Measurements from ENCODE around the gene COL5A1.

The COL5A1 gene

GRCh38 chr9:134719331-134719730 is 77.7 kb downstream of the COL5A1 start:
- Histone ChIP-seq H3K4me1 (ENCODE audit: insufficient read depth, low read length) (no peaks in the 10 kb centered on the region), H3K9me3 (ENCODE audit: control insufficient read depth, insufficient read depth, low read length) (no peaks in the 10 kb centered on the region), H3K36me3 (ENCODE audit: insufficient read depth, low read length) (no peaks in the 10 kb centered on the region), H3K9ac (ENCODE audit: low read depth, low read length) (no peak overlapping the region)

DNA sequence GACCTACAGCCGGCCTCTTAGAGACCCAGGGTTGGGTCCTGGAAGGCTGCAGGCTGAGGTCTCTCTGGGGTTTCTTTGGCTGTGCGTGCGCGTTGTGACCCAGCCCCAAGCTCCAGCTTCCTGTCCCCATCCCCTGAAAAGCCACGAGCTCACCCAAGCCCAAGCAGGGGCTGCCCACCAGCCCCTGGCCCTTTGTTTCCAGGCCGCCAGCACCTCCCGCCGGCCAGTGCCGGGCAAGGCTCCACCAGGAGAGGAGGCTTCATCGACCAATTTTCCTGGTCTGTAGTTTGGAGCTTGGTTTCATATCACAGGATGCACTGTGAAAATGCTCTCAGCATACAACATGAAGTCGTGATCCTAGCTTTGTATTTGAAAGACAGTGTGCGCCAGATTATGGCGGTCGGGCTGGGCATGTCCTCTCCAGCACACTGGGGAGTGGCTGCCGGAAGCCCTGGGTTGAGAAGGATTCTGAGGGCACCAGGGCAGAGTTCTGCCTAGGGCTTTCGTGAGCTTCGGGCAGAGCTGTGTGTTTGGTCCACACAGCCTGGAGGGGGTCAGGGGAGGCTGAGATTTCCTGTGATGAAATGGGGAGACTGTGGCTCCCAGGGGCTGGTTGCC is 78.6 kb downstream of the COL5A1 start:
- Histone ChIP-seq H3K9ac (ENCODE audit: low read depth, low read length) (no peak overlapping the region), H3K9me3 (ENCODE audit: control insufficient read depth, insufficient read depth, low read length) (no peaks in the 10 kb centered on the region), H3K36me3 (ENCODE audit: insufficient read depth, low read length) (no peaks in the 10 kb centered on the region), H3K4me1 (ENCODE audit: insufficient read depth, low read length) (no peaks in the 10 kb centered on the region)

DNA sequence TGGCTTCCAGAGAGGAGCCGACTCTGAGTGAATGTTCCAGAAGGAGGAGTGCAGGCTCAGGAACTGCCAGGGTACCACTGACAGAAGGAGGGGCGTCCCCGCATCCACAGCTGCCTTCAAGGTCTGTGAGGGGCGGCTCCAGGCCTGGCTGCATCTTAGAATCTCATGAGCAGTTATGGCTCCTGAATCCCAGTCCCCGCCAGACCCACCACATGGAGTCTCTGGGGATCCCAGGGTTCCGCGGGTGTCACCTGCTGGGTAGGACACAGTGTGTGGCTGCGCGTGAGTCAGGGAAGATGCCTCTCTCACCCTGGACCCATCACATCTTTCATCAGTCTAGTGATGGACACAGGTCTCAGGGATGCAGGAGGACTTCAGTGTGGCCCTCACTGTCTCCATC is 79.2 kb downstream of the COL5A1 start:
- no peaks in the 10 kb centered on the region for H3K36me3 ChIP-seq (ENCODE audit: insufficient read depth, low read length)

GRCh38 chr9:134721344-134721743 is 79.7 kb downstream of the COL5A1 start:
- no peaks in the 10 kb centered on the region for H3K36me3 ChIP-seq (ENCODE audit: insufficient read depth, low read length)
- no peak overlapping the region for H3K9ac ChIP-seq (ENCODE audit: low read depth, low read length)
- H3K4me1 ChIP-seq (ENCODE audit: insufficient read depth, low read length), result no peaks in the 10 kb centered on the region
- no peaks in the 10 kb centered on the region for H3K9me3 ChIP-seq (ENCODE audit: control insufficient read depth, insufficient read depth, low read length)

More for the DNA sequence above, 79.2 kb downstream of the COL5A1 start:
- Histone ChIP-seq H3K9ac (ENCODE audit: low read depth, low read length) (no peak overlapping the region), H3K9me3 (ENCODE audit: control insufficient read depth, insufficient read depth, low read length) (no peaks in the 10 kb centered on the region), H3K4me1 (ENCODE audit: insufficient read depth, low read length) (no peaks in the 10 kb centered on the region)

DNA sequence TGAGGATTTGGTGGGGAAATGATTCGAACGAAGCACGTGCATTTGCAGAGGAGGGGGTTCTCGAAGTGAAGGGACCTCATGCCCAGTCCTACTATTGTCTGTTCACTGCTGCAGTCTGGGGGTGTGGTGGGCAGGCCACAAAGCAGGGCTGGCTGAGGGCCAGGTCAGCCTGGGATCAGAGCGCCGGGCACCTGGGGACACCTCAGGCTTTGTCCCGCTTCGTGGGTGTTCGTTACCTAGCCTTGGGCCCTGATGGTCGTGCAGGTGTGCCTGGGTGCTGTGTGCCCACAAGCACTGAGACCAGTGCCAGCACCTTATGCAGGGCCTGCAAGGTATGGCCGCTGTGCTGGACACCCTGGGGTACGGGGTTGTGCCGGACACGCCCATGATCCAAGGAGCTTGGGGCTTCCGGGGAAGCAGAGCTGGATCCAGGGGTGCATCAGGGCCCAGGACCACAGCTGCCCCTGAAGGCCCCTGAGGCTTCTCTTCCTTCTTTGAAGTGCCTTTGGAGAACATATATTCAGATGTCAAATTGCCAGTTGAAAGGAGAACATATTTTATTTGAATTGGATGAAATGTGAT is 80.6 kb downstream of the COL5A1 start:
- H3K9me3 ChIP-seq (ENCODE audit: control insufficient read depth, insufficient read depth, low read length), result no peaks in the 10 kb centered on the region
- no peak overlapping the region for H3K9ac ChIP-seq (ENCODE audit: low read depth, low read length)
- no peaks in the 10 kb centered on the region for H3K4me1 ChIP-seq (ENCODE audit: insufficient read depth, low read length)
- no peaks in the 10 kb centered on the region for H3K36me3 ChIP-seq (ENCODE audit: insufficient read depth, low read length)

GRCh38 chr9:134723037-134723436 is 81.4 kb downstream of the COL5A1 start:
- Histone ChIP-seq H3K9me3 (ENCODE audit: control insufficient read depth, insufficient read depth, low read length) (no peaks in the 10 kb centered on the region), H3K36me3 (ENCODE audit: insufficient read depth, low read length) (no peaks in the 10 kb centered on the region), H3K9ac (ENCODE audit: low read depth, low read length) (no peak overlapping the region), H3K4me1 (ENCODE audit: insufficient read depth, low read length) (no peaks in the 10 kb centered on the region)

DNA sequence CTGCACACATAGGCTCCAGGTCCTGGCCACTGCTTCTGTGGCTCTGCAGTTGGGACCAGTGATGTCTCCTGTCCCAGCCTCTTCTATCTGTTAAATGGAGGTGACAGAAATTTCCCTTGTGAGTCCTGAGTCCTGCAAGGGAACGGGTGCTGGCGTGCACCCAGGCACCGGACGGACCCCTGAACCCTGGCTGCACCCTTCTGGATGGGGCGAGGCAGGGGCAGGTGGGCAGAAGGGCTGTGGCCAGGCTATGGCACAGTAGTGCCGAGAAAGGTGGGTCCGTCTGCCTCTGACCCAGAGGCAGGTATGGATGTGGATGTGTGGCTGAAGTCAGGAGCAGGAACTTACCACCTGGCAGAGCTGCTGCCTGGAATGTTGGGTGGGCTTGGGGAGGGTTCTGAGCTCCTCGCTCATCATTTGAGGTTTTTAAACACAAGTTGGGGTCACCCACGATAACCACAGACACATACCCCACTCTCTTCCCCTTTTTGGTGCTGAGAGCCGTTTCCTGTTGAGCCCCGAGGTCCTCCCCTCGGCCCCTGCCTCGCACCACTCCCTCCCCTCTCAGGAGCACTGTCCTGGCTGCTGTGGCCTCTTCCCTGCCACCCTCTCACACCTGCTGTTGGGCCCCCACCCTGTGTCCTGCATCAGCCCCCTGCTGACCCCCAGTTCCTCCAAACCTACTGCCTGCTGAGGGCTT is 82.0 kb downstream of the COL5A1 start:
- no peaks in the 10 kb centered on the region for H3K4me1 ChIP-seq (ENCODE audit: insufficient read depth, low read length)
- H3K36me3 ChIP-seq (ENCODE audit: insufficient read depth, low read length), result no peaks in the 10 kb centered on the region
- no peak overlapping the region for H3K9ac ChIP-seq (ENCODE audit: low read depth, low read length)
- no peaks in the 10 kb centered on the region for H3K9me3 ChIP-seq (ENCODE audit: control insufficient read depth, insufficient read depth, low read length)

DNA sequence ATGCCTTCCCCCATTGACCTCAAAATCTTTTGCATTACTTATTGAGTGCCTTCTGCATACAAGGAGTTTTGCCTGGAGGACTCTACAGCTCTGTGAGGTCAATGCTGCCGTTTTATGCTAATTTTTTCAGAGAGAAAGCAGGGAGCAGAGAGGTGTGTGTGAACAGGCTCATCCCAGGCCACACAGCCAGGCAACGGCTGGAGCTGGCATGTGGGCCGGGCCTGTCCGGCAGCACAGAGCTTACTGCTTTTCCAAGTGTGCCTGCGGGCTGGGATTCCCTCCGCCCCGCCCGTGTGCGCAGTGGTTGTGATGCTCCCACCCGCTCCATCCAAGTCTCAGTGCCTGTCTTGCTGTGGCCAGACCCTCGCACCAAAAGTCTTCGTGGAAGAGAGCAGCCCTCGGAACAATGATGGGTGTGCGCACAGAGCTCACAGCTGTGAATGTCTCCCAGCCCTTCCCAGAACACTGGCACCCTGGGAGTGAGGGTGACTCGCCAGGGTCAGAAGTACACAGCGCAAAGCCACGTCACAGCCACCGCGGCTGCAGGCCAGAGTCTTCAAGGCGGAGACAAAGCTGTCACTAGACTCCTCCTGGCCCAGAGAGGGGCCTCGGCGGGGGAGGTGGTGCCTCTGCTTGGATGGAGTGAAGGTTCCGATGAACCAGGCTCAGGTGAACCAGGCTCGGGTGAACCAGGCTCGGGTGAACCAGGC is 82.8 kb downstream of the COL5A1 start:
- no peaks in the 10 kb centered on the region for H3K36me3 ChIP-seq (ENCODE audit: insufficient read depth, low read length)
- no peaks in the 10 kb centered on the region for H3K9me3 ChIP-seq (ENCODE audit: control insufficient read depth, insufficient read depth, low read length)
- H3K4me1 ChIP-seq (ENCODE audit: insufficient read depth, low read length), result no peaks in the 10 kb centered on the region
- no peak overlapping the region for H3K9ac ChIP-seq (ENCODE audit: low read depth, low read length)

GRCh38 chr9:134724912-134725604 is 83.5 kb downstream of the COL5A1 start:
- Histone ChIP-seq H3K9me3 (ENCODE audit: control insufficient read depth, insufficient read depth, low read length) (no peaks in the 10 kb centered on the region), H3K36me3 (ENCODE audit: insufficient read depth, low read length) (no peaks in the 10 kb centered on the region), H3K9ac (ENCODE audit: low read depth, low read length) (no peak overlapping the region), H3K4me1 (ENCODE audit: insufficient read depth, low read length) (no peaks in the 10 kb centered on the region)

- H3K4me1 ChIP-seq (ENCODE audit: insufficient read depth, low read length), result no peaks in the 10 kb centered on the region
- no peaks in the 10 kb centered on the region for H3K9me3 ChIP-seq (ENCODE audit: control insufficient read depth, insufficient read depth, low read length)
- H3K36me3 ChIP-seq (ENCODE audit: insufficient read depth, low read length), result no peaks in the 10 kb centered on the region
- no peak overlapping the region for H3K9ac ChIP-seq (ENCODE audit: low read depth, low read length)
Observed at GRCh38 chr9:134725605-134725940, 84.0 kb downstream of the COL5A1 start.

DNA sequence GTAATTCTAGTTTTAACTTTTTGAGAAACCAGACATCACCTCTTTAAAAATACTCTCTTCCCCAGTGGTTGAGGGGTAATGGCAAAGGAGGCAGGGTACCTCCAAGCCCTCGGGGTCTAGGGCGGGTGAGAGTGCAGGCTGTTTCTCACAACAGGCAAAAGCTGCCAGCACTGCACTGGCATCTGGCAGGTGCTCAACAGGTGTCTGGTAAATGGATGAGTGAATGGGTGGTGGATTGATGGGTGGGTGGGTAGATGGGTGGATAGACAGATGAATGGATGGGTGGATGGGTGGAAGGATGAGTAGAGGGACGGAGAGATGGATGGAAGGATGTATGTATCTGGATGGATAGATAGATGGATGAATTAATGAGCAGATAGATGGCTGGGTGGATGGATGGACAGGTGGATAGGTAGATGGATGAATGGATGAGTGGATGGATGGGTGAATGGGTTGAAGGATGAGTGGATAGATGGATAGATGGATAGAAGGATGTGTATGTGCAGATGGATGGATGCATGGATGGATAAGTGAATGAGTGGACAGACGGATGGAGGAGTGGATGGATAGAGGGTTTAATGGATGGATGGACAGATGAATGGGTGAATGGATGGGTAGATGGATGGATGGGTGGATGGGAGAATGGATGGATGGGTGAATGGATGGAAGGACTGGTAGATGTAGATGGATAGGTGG is 84.6 kb downstream of the COL5A1 start:
- Histone ChIP-seq H3K9me3 (ENCODE audit: control insufficient read depth, insufficient read depth, low read length) (no peaks in the 10 kb centered on the region), H3K36me3 (ENCODE audit: insufficient read depth, low read length) (no peaks in the 10 kb centered on the region), H3K9ac (ENCODE audit: low read depth, low read length) (no peak overlapping the region), H3K4me1 (ENCODE audit: insufficient read depth, low read length) (no peaks in the 10 kb centered on the region)

GRCh38 chr9:134726722-134727034 is 85.1 kb downstream of the COL5A1 start:
- Histone ChIP-seq H3K36me3 (ENCODE audit: insufficient read depth, low read length) (no peaks in the 10 kb centered on the region), H3K9me3 (ENCODE audit: control insufficient read depth, insufficient read depth, low read length) (no peaks in the 10 kb centered on the region), H3K4me1 (ENCODE audit: insufficient read depth, low read length) (no peaks in the 10 kb centered on the region), H3K9ac (ENCODE audit: low read depth, low read length) (no peak overlapping the region)

DNA sequence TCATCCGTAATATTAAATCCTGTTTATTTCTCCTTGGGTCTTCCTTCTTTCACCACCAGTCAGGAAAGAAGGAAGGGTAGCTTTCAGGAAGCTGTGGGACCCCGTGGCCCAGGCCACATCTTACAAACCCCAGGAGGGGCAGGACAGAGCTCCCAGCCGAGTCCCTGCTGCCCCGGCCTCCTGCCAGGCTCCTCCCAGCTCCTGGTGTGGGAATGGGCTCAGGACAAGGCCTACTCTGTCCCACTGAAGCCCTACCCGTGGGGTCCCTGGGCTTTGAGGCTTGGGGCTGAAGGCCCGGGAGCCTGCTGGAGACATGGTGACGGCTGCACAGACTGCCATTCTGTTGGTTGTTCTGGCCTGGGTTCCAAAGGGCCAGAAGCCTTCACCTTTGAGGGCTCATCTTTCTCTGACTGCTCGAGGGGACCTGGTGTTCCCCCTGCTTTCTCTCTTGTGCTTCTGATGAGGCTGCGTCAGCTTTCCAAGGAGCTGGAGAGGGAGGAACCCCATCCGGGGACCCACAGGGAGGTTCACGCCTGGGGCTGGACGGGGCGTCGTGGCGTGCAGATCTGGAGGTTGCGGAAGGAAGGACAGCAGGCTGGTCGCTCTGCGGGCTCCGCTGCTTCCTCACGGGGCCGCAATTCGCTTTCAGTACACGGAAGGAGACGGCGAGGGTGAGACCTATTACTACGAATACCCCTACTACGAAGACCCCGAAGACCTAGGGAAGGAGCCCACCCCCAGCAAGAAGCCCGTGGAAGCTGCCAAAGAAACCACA is 86.6 kb downstream of the COL5A1 start:
- no peaks in the 10 kb centered on the region for H3K36me3 ChIP-seq (ENCODE audit: insufficient read depth, low read length)

More for the DNA sequence above, 86.6 kb downstream of the COL5A1 start:
- Histone ChIP-seq H3K9ac (ENCODE audit: low read depth, low read length) (no peak overlapping the region), H3K9me3 (ENCODE audit: control insufficient read depth, insufficient read depth, low read length) (no peaks in the 10 kb centered on the region), H3K4me1 (ENCODE audit: insufficient read depth, low read length) (no peaks in the 10 kb centered on the region)
